Measurements from ENCODE around the gene FADS2. TPM values are rescaled to one million over a fixed set of nuclear protein-coding genes. Genes with fewer than 3 reads are reported as not detected.
A peak's percentile ranks its signal among the peaks of the same experiment; 100 is the strongest.

FADS2 gene
- total RNA-seq, 1 experiment from 2014 or later, result 36.3 TPM

DNA sequence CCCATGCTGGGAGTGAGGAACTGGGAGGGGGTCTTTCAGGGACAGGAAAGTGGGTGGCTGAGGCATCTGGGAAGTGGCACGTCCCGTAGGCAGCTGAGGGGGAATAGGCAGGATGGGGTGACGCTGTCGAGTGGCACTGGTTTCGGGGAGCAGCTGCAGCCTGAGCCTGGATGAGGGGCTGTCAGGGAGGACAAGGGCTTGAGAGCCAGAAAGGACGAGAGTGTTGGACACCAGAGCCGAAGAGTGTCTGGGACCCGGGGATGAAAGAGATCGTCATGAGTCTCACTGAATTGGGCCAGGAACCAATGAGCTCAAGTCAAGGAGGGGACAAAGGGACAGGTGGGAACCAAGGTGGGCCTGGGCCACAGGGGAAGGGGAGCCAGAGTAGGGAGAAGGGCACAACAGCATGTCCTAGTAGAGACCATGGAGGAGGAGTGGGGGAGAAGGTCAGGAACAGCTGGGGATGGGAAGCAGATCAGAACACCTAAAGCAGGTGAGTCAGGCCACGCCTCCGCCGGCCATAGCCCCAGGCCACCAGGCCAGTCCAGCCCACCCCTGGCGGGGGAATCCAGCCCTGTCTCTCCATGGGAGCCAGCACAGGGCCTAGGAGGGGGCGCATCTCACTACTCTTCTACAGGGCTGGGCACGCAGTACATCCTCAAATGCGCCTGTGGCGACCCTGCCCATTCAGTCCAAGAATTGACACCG lies 85.0 kb downstream of the FADS2 start:
- no peaks in the 10 kb centered on the region for H3K27me3 Mint-ChIP-seq (ENCODE audit: insufficient read depth, unreplicated experiment)
- ChIA-PET CTCF (interaction anchor here (1.0 kb wide), 1 partner anchor 121 kb away, joined by 5 read pairs; no protein-coding TSS in a partner anchor), POLR2A (no interaction called here)
- no peak for TF ChIP-seq CTCF (IDR thresholded peaks at IDR 0.05; ENCODE audit: insufficient read depth in 1 of 2, low read depth in 1 of 2, low read length in 1 of 2, severe bottlenecking in 1 of 2, unreplicated experiment in 1 of 2)
- intact Hi-C loops (cut with micrococcal nuclease; ENCODE audit: unreplicated experiment), result loop anchor here (10.0 kb wide), 1 partner anchor 878 kb away; no protein-coding TSS in a partner anchor
- no TSS peak for BruUV-seq (replicated peaks)
- H3K9me3 Mint-ChIP-seq (ENCODE audit: unreplicated experiment), result no peaks in the 10 kb centered on the region
- H3K36me3 Mint-ChIP-seq (ENCODE audit: insufficient read depth, unreplicated experiment), result peaks cover 6% of the 10 kb centered on the region
- Histone ChIP-seq H3K4me3 (ENCODE audit: low read depth, low read length) (no peak overlapping the region), H3K4me1 (peaks cover 6% of the 10 kb centered on the region; the same call in 1 of the 2 replicates), H3K36me3 (ENCODE audit: control insufficient read depth, insufficient read depth, low read length) (no peaks in the 10 kb centered on the region), H3K9me3 (no peaks in the 10 kb centered on the region), H3K27me3 (replicated peaks; ENCODE audit: control insufficient read depth, insufficient read depth, low read length) (no peaks in the 10 kb centered on the region)
- no peak overlapping the region for H3K4me3 Mint-ChIP-seq (ENCODE audit: unreplicated experiment)
- no peak overlapping the region for H3K27ac Mint-ChIP-seq (ENCODE audit: unreplicated experiment)
- peak in 1 of 2 experiments; percentile 25 for DNase-seq
- peaks cover 7% of the 10 kb centered on the region for H3K4me1 Mint-ChIP-seq (ENCODE audit: low read depth, unreplicated experiment)

GRCh38 chr11:61913699-61914395 lies 85.7 kb downstream of the FADS2 start:
- BruUV-seq (replicated peaks), result no TSS peak

More at GRCh38 chr11:61913699-61914395, 85.7 kb downstream of the FADS2 start:
- intact Hi-C loops (cut with micrococcal nuclease; ENCODE audit: unreplicated experiment), result loop anchor here (10.0 kb wide), 1 partner anchor 879 kb away; no protein-coding TSS in a partner anchor
- no peaks in the 10 kb centered on the region for H3K27me3 Mint-ChIP-seq (ENCODE audit: insufficient read depth, unreplicated experiment)
- no peak overlapping the region for H3K4me3 Mint-ChIP-seq (ENCODE audit: unreplicated experiment)
- Histone ChIP-seq H3K9me3 (no peaks in the 10 kb centered on the region), H3K27me3 (replicated peaks; ENCODE audit: control insufficient read depth, insufficient read depth, low read length) (no peaks in the 10 kb centered on the region), H3K4me3 (ENCODE audit: low read depth, low read length) (no peak overlapping the region), H3K36me3 (ENCODE audit: control insufficient read depth, insufficient read depth, low read length) (no peaks in the 10 kb centered on the region), H3K4me1 (peaks cover 8% of the 10 kb centered on the region; the same call in 1 of the 2 replicates)
- no peaks in the 10 kb centered on the region for H3K9me3 Mint-ChIP-seq (ENCODE audit: unreplicated experiment)
- H3K36me3 Mint-ChIP-seq (ENCODE audit: insufficient read depth, unreplicated experiment), result peaks cover 8% of the 10 kb centered on the region
- no peak overlapping the region for H3K27ac Mint-ChIP-seq (ENCODE audit: unreplicated experiment)
- peaks cover 14% of the 10 kb centered on the region for H3K4me1 Mint-ChIP-seq (ENCODE audit: low read depth, unreplicated experiment)
- peak in 1 of 2 experiments; percentile 22 for DNase-seq
- TF ChIP-seq CTCF (IDR thresholded peaks at IDR 0.05; ENCODE audit: insufficient read depth in 1 of 2, low read depth in 1 of 2, low read length in 1 of 2, severe bottlenecking in 1 of 2, unreplicated experiment in 1 of 2), result no peak
- ChIA-PET CTCF (interaction anchor here (1.0 kb wide), 1 partner anchor 122 kb away, joined by 5 read pairs; no protein-coding TSS in a partner anchor), POLR2A (no interaction called here)

Data from Caco-2 (cell line).